ENCODE data around the gene HOXB4. TPM values are rescaled to one million over a fixed set of nuclear protein-coding genes. Genes with fewer than 3 reads are reported as not detected.

Gene HOXB4
- total RNA-seq, 1 donor from 2014 or later = 0.75 TPM

DNA sequence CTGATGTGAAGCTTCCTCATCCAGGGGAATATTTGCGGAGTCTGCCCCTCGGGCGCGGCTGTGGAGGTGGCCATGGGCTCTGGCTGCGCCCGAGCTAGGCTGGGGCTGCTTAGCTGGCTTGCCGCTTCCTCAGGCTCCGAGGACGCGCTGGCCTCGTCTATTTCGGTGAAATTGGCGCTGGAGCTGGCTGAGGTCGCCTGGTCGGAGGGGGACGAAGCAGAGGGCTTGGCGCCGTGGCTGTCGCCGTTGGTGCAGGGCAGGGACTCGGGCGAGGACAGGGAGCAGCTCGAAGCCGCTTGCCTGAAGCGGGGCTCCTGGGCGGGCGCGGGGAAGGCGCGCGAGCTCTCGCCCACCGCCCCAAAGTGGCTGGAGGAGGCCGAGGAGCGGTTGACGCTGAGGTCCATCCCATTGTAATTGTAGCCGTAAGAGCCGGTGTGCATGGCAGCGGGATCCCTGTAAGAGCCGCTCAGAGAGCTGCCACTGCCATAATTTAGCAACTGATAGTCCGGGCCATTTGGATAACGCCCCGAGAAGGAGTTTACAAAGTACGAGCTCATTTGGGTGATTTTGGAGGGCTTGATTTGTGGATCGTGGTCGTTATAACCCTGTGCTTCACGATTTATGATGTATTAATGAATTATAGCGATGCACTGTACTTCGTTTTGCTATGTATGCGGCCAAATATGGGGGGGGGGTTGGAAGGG is 15.1 kb upstream of the HOXB4 start, which contains the start of gene HOXB5:
Gene HOXB5 (minus strand): TSS at position 654 of the 704 bp plus-strand sequence. CDS start 97 bp downstream, at position 557.
- DNase-seq (no peak), ATAC-seq (ENCODE audit: poor library complexity) (no peak)
- intact Hi-C loops (cut with DNase I) = loop anchor here (10.0 kb wide), 1 partner anchor 248 kb away; no protein-coding TSS in a partner anchor

DNA sequence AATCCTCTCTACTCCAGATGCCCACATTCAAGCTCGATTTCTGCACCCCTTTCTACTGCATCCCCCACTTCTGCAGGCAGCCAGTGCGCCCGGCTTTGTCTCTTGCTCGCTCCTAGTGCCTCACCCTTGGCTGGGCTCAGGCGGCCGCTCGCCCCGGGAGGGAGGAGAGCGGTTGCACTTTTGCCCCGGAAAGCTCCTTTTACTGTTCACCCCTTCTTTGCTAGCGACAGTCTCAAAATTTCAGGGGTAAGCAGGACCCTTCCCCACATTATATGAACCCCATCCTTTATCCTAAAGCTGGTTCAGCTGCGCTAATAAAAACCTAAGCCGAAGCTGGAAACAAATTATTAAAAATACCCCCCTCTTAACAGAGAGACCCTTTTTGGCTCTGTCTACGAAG is 14.4 kb upstream of the HOXB4 start:
- intact Hi-C loops (cut with DNase I) = loop anchor here (10.0 kb wide), 1 partner anchor 248 kb away; no protein-coding TSS in a partner anchor
- DNase-seq = no peak
- no peak for ATAC-seq (ENCODE audit: poor library complexity)

DNA sequence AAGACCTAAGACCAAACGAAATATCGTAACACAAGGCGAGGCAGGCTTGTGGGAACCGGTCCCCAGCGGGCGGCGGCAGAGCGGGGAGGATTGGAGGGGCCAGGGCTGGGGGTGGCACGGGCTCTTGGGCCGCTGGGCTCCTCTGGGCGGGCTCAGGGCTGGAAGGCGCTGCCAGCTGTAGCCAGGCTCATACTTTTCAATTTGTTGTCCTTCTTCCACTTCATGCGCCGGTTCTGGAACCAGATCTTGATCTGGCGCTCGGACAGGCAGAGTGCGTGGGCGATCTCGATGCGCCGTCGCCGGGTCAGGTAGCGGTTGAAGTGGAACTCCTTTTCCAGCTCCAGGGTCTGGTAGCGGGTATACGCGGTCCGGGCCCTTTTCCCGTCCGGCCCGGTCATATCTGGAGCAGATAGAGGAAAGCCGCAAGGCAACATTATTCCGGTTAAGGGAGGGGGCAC is 13.9 kb upstream of the HOXB4 start:
- ATAC-seq (ENCODE audit: poor library complexity) = no peak
- intact Hi-C loops (cut with DNase I) = loop anchor here (10.0 kb wide), 1 partner anchor 247 kb away; no protein-coding TSS in a partner anchor
- no peak for DNase-seq

DNA sequence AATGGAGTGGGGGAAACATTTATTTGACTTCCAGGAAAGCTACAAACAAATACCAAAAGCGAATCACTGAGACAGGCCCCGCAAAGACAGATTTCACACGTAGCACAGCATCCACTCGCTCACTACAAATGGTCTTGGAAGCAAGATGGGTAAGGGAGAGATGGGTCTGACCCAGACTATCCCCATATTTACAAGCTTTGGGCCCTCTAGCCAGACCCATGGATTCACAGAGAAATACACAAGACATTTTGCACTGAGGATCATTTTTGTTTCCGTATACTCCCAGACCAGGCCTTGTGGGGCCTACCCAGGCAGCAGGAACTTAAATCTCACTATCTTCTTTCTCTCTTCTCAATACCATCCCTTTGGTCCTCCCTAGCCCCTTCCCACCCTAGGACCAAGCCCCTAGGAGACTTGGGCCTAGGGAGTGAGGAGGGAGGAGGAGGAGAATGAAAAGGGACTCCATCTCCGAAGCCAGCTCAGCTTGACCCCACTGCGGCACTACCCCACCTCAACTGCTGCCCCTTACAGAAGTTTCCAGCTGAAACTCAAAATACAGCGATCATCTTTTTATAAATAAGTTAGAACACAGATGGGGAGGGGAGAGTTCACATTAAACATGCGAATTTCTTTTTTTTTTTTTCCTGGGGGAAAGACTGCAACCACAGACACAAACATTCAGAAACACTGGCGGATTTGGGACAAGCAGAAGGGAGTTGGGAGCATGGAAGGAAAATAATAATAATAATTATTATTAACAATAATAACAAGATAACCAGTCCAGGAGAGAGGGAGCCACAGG is 13.3 kb upstream of the HOXB4 start:
- intact Hi-C loops (cut with DNase I) = loop anchor here (10.0 kb wide), 1 partner anchor 247 kb away; no protein-coding TSS in a partner anchor
- no peak for DNase-seq
- no peak for ATAC-seq (ENCODE audit: poor library complexity)

DNA sequence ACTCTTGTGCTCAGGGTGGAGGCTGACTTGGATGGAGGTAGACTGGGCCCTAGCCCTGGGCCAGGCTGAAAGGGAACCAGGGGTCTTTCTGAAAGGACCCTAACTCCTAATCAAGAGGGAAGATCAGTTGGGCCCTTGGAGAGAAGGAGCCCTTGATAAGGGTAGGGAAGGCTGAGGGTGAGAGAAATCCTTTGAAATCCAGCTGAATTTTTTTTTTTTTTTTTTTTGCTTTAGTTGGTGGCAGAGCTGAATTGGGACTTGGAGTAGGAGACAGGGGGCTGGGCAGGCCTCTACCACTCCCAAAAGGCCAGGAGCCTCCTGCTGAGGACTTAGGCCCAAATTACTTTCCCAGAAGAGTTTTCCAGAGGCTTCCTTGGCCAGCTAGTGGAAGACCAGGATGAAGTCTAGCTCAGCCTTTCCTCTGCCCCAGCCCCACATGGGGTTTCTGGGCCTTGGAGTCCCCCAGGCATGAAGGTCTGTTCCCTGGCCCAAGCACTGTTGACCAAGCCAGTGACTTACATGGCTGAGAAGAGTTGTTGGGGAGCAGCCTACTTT is 12.5 kb upstream of the HOXB4 start:
- ATAC-seq (ENCODE audit: poor library complexity) (no peak), DNase-seq (no peak)
- intact Hi-C loops (cut with DNase I) = loop anchor here (10.0 kb wide), 1 partner anchor 246 kb away; no protein-coding TSS in a partner anchor

DNA sequence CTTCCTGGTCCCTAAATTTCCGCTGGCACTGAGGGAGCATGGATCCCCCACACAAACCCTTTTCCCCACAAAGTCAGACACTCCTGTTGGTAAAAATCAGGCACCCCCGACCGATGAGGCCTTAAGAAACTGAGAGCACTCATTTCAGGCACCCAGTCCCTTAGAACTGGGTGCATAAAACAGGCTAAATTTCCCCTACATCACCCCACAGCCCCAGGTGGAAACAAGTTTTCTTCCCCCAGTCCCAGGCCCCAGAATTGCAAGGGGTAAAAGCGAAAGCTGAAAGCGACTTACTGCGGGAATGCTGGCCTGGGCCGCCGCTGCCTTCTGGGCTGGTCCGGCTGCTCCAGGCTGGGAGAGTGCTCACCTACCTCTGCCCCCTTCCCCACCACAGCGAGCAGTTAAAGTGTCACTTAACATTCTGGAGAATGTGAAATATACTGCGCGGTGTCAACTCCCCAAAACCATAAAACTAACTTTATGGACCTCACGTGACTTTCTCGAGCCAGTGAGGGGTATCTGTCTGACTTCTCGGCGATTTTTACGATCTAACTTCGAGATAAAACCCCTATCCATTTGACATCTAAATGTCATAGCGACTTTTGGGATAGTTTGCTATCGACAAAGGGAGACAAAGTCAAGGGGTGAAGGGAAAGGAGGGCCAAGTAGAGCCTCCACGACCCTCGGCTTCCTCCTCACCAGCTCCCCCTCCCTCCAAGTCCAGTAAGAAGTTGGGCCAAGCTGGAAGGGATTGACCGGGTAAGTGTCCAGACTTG is 11.9 kb upstream of the HOXB4 start, which contains the start of gene HOXB3:
Gene HOXB3 (minus strand): TSS at position 411 of the 776 bp plus-strand sequence. CDS start 37,767 bp downstream, outside the sequence.
- ATAC-seq (ENCODE audit: poor library complexity) (no peak), DNase-seq (no peak)
- intact Hi-C loops (cut with DNase I) = loop anchor here (10.0 kb wide), 1 partner anchor 245 kb away; no protein-coding TSS in a partner anchor

DNA sequence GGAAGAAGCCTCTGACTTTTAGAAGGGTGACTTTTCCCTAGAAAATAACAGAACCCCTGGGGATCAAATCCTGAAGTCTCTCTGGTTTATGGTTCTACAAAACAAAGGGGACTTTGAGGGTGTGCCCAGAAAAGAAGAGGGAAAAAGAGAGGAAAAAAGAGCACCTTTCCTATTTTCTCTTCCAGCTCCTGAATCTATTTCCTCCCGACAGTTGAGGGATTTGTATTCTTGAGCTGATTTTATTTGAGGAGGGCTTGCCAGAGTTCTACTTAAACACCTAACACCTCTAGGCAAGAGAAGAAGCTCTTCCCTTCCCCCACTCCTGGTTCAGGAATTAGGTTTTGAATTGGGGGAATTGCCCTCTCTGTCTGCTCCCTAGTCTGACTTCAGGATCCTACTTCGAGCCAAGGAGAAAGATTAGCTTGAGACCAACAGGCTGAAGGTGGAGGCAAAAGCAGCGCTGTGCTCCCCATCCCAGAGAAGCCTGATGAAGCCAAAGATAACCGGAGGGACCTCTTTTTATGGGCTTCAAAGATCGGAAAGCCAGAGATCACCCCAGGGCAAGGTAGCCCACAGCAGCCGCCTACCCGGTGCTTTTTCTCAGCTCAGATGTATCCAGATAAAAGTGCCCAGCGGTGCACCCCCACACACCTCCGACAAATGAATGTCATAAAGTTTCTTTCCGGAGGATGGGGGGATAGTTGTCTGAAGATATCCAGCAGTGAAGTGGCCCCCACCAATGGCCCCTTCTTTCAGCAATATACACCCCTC is 11.1 kb upstream of the HOXB4 start:
- DNase-seq (no peak), ATAC-seq (ENCODE audit: poor library complexity) (no peak)
- intact Hi-C loops (cut with DNase I) = no loop called here

DNA sequence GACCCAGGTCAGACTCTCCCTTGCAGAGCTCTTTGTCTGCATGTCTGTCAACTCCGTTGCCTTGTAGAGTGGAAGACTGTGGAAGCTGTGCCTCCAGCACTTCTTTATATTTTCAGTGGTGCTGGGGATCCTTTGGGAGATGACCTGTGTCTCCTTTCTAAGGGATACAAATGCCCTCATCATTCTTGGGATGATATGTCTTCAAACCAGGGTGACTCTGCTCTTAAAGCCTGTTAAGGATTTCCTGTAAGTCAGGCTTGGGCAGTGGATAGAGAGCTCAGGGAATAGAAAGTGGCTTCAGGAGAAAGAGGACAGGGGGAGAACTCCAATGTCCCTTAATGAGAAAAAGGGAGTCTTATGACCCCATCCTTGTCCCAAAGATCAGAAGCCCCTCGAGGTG is 10.4 kb upstream of the HOXB4 start:
- no peak for DNase-seq
- intact Hi-C loops (cut with DNase I) = no loop called here
- no peak for ATAC-seq (ENCODE audit: poor library complexity)

DNA sequence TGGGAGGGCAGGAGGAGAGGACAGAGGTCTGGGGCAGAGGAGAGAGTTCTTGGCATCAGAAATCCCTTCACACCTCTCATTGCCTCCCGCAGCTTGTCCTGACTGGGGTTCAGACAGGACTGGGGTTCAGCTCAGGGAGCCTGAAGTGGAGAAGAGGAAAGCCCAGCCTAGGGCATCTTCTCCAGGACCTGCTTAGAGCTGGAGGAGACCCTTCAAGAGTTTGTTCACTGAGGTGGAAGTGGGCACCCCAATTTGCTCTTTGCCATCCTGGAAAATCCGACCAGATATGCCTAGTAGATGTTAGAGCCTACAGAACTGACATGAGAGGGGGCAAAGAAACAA is 9.9 kb upstream of the HOXB4 start:
- intact Hi-C loops (cut with DNase I) = no loop called here
- DNase-seq (no peak), ATAC-seq (ENCODE audit: poor library complexity) (no peak)

DNA sequence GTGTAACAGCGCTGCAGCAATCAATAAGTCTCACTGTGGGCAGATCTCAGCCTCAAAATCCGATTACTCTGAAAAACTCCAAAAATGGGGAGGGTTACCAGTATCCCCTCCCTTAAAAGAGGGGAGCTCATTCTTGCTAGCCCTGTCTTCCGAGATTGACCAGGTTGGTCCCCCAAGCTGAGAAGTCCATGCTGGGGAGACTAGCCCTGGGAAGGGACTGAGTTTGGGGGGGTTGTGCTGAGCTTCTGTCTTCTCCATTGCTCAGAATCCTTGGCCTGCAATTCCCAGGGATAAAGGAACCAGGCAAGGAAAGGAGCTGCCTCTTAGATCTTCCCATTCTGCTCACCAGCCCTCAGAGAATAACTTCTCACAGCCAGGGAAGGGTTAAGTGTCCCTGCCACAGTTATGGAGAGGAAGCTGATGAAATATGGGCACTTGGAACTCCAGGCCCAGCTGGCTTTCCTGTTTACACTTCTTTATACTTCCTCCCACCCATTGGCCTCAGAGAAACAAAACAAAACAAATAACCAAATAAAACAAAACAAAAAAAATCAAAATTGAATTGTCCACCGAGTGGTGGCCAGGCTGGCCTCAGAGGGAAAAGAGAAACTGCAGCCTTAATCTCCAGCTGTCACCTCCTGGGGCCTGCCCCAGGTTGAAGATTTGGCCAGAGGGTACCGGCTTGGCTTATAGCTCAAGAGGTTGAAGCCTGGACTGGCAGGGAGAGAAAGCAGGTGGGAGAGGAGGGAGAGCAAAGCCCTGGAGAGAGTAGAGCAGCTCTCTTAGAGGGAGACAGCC is 9.3 kb upstream of the HOXB4 start:
- no peak for ATAC-seq (ENCODE audit: poor library complexity)
- intact Hi-C loops (cut with DNase I) = no loop called here
- DNase-seq = no peak

DNA sequence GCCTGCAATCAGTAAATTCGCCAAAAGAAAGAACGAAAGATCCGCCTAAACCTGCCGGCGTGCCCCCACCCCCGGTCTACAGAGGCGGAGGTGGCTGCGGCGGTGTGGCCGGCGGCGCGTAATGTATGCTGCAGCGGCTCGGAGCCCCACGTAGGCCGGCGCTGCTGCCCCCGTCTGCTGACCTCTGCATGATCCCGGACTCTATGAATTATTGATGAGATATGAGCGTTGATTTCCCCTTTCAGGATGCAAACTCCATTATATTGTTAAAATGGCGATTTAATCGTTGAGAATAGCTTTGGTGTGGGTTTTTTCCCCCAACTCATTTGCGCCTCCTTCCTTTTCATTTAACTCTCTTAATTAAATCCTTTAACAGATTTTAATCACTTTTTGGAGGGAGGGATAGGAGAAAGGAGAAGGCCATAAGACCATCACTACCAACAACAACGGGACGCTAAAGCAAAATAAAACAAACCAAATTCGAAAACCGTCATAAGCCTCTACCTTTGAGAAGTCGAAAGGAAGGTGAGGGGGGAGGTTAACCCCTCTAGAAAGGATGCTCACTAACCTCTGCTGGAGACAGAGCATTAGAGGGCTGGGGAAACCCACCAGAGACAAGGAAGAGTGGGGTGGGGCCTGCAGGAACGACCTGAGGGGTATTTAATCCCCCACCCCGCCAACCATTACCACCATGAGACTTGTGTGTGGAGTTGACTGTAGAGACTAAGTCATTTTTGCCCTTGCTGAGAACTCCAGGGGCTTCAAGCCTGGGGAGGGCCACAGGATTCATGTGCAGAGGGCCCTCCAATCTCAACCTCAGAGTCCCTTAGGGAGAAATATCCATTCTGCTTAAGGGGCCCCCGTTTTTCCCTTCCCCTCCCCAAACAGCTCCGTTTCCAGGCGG is 8.5 kb upstream of the HOXB4 start:
- ATAC-seq (ENCODE audit: poor library complexity) (no peak), DNase-seq (no peak)
- intact Hi-C loops (cut with DNase I) = no loop called here

DNA sequence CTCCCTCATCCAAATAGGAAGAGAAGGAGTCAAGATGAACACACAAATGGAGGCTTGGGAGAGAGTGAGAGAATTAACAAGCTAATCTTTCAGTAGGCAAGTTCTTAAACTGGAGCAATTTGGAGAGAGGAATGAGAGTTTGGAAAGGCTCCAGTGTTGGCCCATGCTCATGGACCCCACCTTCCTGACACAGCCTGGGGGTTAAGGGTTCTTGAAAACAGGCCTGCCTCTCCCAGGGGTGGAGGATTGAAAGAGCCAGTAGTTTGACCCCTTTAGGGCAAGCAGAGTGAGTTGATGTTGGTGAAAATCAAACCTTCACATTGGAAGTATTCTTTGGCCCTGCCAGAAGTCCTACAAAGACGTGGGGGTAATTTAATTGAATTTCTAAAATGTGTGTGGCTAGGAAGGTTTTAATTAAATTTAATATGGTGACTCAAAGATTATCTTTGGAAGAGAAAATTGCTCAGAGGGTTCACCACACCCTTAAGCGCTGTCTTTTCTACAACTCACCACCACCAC is 6.1 kb upstream of the HOXB4 start:
- intact Hi-C loops (cut with DNase I) = no loop called here
- ATAC-seq (ENCODE audit: poor library complexity) (no peak), DNase-seq (no peak)

DNA sequence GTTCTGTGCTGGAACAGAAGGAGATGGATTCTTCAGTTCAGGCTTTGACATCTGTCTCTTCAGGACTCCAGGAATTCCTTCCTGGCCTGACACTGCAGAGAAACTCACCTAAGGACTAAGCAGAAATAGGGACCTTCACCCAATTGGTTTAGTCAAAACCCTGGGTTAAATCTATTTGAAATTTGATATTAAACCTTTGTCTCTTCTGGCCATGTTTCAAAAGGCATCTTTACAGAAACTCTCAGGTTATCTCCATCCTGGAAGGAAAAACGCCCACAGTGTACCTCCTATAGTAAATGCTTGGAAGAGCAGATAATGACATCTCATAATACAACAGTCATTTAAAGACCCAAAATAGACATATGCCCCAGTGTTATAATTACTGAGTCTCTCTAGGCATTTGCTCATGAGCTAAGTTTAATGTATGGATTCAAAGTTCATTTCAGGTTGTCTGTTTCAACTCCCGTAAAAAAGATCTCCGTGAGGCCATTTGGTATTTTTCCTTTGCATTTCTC is 5.6 kb upstream of the HOXB4 start:
- intact Hi-C loops (cut with DNase I) = no loop called here

DNA sequence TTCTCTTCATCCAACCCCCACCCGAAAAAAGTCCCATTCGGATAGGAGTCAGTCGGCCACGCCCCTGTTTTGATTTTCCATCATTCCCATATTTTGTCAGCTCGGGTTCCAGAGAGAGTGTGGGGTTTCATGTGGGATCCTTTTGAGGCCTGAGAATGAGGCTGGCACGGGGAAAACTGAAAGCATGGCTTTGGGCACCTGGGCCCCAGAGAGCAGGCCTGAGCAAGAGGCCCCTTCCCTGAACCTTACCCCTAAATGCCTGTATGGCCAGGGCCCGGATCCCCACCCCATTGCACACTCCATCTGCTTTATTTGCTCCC is 4.6 kb upstream of the HOXB4 start:
- intact Hi-C loops (cut with DNase I) = no loop called here

More for the DNA sequence above, 5.6 kb upstream of the HOXB4 start:
- DNase-seq (no peak), ATAC-seq (ENCODE audit: poor library complexity) (no peak)

DNA sequence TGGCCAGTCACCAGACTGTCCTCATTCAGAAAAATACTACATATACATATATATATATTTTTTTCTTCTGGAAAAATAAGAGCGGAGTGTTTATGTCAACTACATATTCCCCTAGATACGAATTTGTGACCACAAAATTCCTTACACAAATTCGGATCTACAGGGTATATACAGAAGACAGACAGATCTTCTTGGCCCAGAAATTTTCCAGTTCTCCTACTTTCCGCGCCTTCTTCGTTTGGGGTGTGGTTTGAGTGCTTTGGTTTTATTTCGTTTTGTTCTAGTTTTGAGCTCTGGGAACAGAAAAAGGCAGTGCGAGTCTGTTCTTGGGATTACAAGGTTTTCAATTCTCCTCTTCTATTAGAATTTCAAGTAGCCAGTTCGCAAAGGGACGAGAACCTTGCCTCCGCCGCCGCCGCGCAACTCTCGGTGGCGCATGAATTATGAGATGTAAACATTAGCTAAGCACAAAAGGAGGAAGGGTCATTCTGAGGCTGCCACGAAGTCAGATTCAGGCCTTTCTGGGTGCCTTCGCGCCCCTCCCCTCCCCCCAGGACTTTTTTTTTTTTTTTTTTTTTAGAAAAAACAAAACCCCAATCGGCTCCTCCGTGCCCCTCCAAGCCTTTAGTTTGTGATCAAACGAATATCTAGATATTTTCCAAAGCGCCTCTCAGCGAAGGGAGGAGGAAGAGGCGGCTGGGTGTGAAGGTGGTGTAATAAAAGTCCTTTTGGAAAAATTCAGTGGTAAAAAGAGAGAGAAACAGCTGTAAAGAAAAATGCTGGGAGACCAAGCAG is 1.8 kb upstream of the HOXB4 start:
- intact Hi-C loops (cut with DNase I) = no loop called here
- DNase-seq (no peak), ATAC-seq (ENCODE audit: poor library complexity) (no peak)

More for the DNA sequence above, 4.6 kb upstream of the HOXB4 start:
- no peak for DNase-seq
- no peak for ATAC-seq (ENCODE audit: poor library complexity)
